ENCODE data around the gene MBNL1. TPM values are rescaled to one million over a fixed set of nuclear protein-coding genes. Genes with fewer than 3 reads are reported as not detected.

Gene MBNL1
- total RNA-seq, 4 donors from 2014 or later = 353 to 653 (median 495) TPM

DNA sequence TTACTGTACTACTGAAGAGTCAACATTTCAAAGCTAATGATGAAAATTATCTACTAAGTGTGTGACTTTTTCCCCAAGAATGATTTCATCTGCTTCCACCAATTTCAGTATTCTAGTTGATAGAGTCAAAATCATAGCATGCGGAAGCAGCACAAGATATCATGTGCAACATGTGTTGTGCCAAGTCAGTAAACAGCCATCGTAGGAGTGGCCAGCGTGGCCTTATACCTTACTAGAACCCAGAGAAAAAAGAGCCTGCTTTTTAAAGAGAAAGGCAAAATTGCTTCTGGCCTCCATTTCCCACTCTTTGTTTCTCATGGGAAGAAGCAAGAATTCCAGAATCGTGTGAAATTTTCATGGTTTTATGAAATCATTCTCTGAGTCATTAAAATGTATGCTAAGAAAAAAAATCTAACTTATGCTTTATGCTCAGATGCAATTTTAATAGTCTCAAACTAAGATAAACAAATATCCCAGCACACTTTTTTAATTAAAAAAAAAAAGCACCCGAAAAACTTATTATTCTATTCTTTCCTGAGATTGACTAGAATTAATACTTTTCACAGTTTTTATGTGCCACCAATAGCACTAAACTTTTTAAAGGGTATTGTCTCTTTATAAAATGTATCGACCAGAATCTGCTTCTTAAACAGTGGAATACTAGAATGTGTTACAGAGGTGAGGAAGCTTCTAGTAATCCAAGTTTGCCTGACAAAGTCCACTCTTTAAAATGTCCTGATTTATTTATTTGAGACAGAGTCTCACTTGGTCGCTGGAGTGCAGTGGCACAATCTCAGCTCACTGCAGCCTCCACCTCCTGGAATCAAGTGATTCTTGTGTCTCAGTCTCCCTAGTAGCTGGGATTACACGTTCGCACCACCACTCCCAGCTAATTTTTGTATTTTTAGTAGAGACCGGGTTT is 87.3 kb downstream of the MBNL1 start:
- no peak overlapping the region for H3K4me3 ChIP-seq
- TF ChIP-seq POLR2A (IDR thresholded peaks at IDR 0.05) (no peak), EP300 (IDR thresholded peaks at IDR 0.05) (no peak)
- TF ChIP-seq, protein P1, sequence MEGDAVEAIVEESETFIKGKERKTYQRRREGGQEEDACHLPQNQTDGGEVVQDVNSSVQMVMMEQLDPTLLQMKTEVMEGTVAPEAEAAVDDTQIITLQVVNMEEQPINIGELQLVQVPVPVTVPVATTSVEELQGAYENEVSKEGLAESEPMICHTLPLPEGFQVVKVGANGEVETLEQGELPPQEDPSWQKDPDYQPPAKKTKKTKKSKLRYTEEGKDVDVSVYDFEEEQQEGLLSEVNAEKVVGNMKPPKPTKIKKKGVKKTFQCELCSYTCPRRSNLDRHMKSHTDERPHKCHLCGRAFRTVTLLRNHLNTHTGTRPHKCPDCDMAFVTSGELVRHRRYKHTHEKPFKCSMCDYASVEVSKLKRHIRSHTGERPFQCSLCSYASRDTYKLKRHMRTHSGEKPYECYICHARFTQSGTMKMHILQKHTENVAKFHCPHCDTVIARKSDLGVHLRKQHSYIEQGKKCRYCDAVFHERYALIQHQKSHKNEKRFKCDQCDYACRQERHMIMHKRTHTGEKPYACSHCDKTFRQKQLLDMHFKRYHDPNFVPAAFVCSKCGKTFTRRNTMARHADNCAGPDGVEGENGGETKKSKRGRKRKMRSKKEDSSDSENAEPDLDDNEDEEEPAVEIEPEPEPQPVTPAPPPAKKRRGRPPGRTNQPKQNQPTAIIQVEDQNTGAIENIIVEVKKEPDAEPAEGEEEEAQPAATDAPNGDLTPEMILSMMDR (IDR thresholded peaks at IDR 0.05) = no peak
- no peaks in the 10 kb centered on the region for H3K9me3 ChIP-seq
- H3K27me3 ChIP-seq = no peaks in the 10 kb centered on the region
- no peak for DNase-seq (ENCODE audit: low spot score in 2 of 2)
- H3K36me3 ChIP-seq = peaks cover 0 to 3% (median 0%) of the 10 kb centered on the region in 3 donors
- no peak overlapping the region for H3K27ac ChIP-seq
- 81 to 82% methylated on average over 10 of the region's 10 CpGs for WGBS, 2 donors
- peaks cover 0 to 75% (median 6%) of the 10 kb centered on the region in 4 donors for H3K4me1 ChIP-seq

DNA sequence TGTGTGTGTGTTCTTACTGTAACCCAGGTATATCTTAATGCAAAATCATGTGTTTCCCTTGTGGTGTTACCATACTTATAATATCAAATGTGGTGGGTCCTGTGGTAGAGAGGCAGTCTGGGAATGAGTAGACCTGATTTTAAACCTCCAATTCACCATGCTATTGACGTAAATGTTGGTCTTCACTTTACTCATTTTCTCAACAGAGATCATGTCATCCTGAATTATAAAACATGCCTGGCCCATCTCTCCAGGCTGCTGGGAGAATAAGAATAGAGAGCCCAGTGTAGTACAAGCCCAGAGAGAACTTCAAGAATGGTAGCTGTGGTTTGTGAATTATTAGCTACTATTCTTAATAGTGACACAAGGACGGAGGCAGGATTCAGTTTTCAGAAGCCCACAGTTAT is 88.1 kb downstream of the MBNL1 start:
- H3K4me3 ChIP-seq = no peak overlapping the region
- TF ChIP-seq EP300 (IDR thresholded peaks at IDR 0.05) (no peak), POLR2A (IDR thresholded peaks at IDR 0.05) (no peak)
- TF ChIP-seq, protein P1 (IDR thresholded peaks at IDR 0.05) = no peak
- no peak overlapping the region for H3K27ac ChIP-seq
- no peak for DNase-seq (ENCODE audit: low spot score in 2 of 2)
- H3K4me1 ChIP-seq = peaks cover 0 to 76% (median 8%) of the 10 kb centered on the region in 4 donors
- WGBS, 2 donors = 91 to 97% methylated on average over 2 of the region's 2 CpGs
- H3K9me3 ChIP-seq = no peaks in the 10 kb centered on the region
- no peaks in the 10 kb centered on the region for H3K27me3 ChIP-seq
- peaks cover 0 to 3% (median 0%) of the 10 kb centered on the region in 3 donors for H3K36me3 ChIP-seq

- Histone ChIP-seq H3K36me3 (peaks cover 0 to 3% (median 0%) of the 10 kb centered on the region in 3 donors), H3K27me3 (no peaks in the 10 kb centered on the region), H3K27ac (no peak overlapping the region), H3K4me1 (peaks cover 0 to 80% (median 12%) of the 10 kb centered on the region in 4 donors), H3K9me3 (no peaks in the 10 kb centered on the region), H3K4me3 (no peak overlapping the region)
- TF ChIP-seq POLR2A (IDR thresholded peaks at IDR 0.05) (no peak), EP300 (IDR thresholded peaks at IDR 0.05) (no peak)
- TF ChIP-seq, protein P1 (IDR thresholded peaks at IDR 0.05) = no peak
- DNase-seq (ENCODE audit: low spot score in 2 of 2) = no peak
These were observed 88.9 kb downstream of the MBNL1 start for GRCh38 chr3:152357587-152357986.

GRCh38 chr3:152359385-152360248 is 90.9 kb downstream of the MBNL1 start:
- no peak for DNase-seq (ENCODE audit: low spot score in 2 of 2)
- Histone ChIP-seq H3K36me3 (peaks cover 0 to 3% (median 0%) of the 10 kb centered on the region in 3 donors), H3K4me3 (no peak overlapping the region), H3K4me1 (peaks cover 0 to 83% (median 23%) of the 10 kb centered on the region in 4 donors), H3K27ac (no peak overlapping the region), H3K9me3 (no peaks in the 10 kb centered on the region), H3K27me3 (no peaks in the 10 kb centered on the region)
- 55% methylated on average over 2 of the region's 2 CpGs for WGBS, 2 donors
- TF ChIP-seq EP300 (IDR thresholded peaks at IDR 0.05) = no peak

GRCh38 chr3:152360302-152360701 is 91.6 kb downstream of the MBNL1 start:
- H3K27me3 ChIP-seq = no peaks in the 10 kb centered on the region
- WGBS, 2 donors = 73 to 82% methylated on average over 2 of the region's 2 CpGs
- no peak overlapping the region for H3K27ac ChIP-seq
- no peak overlapping the region for H3K4me3 ChIP-seq
- DNase-seq (ENCODE audit: low spot score in 2 of 2) = no peak
- peaks cover 0 to 3% (median 0%) of the 10 kb centered on the region in 3 donors for H3K36me3 ChIP-seq
- peaks cover 0 to 85% (median 19%) of the 10 kb centered on the region in 4 donors for H3K4me1 ChIP-seq
- H3K9me3 ChIP-seq = no peaks in the 10 kb centered on the region
- TF ChIP-seq POLR2A (IDR thresholded peaks at IDR 0.05) = no peak
- TF ChIP-seq EP300 (IDR thresholded peaks at IDR 0.05) = no peak
- TF ChIP-seq, protein P1 (IDR thresholded peaks at IDR 0.05) = no peak

All from tibial nerve (tissue), 4 donors.